Measurements from ENCODE around the gene RHOT2.

RHOT2 gene

GRCh38 chr16:681746-682427 is 14.0 kb downstream of the RHOT2 start:
- no peak overlapping the region for H3K27ac ChIP-seq (ENCODE audit: low read length)
- no peak overlapping the region for H3K4me3 ChIP-seq (ENCODE audit: low read length)
- H3K9ac ChIP-seq (ENCODE audit: low read length): no peak overlapping the region
- H3K9me3 ChIP-seq (ENCODE audit: control insufficient read depth, low read depth, low read length): no peaks in the 10 kb centered on the region
- no peaks in the 10 kb centered on the region for H3K27me3 ChIP-seq (ENCODE audit: control insufficient read depth, insufficient read depth, low read length)
- H3K36me3 ChIP-seq (ENCODE audit: control insufficient read depth, low read depth, low read length): peaks cover 15% of the 10 kb centered on the region
- H3K4me1 ChIP-seq (ENCODE audit: control insufficient read depth, low read depth, low read length): peaks cover 6% of the 10 kb centered on the region

DNA sequence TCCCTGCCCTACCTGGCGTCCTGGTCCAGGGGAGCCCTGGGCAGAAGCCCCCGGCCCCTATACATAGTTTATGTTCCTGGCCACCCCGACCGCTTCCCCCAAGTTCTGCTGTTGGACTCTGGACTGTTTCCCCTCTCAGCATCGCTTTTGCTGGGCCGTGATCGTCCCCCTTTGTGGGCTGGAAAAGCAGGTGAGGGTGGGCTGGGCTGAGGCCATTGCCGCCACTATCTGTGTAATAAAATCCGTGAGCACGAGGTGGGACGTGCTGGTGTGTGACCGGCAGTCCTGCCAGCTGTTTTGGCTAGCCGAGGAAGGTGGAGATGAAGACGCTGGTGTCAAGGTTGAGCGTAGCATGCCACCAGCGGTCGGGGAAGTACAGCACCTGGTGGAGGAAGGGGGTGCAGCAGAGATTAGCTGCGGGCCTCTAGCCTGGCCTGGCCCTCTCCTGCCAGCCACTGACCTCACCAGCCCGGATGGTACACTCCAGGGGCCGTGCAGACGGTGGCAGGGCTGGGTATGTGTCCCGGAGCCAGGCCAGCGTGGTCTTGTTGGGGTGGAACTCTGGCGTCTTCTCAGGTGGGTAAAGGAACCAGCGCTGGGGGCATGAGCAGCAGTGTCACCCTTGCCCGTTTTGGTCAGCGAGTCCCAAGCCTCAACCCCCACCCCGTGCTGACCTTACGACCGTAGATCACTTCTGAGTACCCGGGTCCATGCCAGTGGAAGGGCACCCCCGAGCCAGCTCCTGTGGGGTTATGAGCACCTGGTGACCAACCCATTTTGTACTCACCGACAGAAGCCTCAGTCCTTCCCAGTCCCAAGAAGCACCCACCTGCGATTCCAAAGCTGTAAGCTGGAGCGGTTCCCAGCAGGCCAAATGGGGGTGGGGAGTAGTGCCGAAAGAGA is 14.8 kb downstream of the RHOT2 start:
- H3K4me3 ChIP-seq (ENCODE audit: low read length): peak overlapping the region; percentile 72
- peaks cover 6% of the 10 kb centered on the region for H3K4me1 ChIP-seq (ENCODE audit: control insufficient read depth, low read depth, low read length)

GRCh38 chr16:683396-684070 is 15.6 kb downstream of the RHOT2 start:
- no peak overlapping the region for H3K27ac ChIP-seq (ENCODE audit: low read length)
- H3K4me3 ChIP-seq (ENCODE audit: low read length): peak overlapping the region; percentile 72
- H3K27me3 ChIP-seq (ENCODE audit: control insufficient read depth, insufficient read depth, low read length): no peaks in the 10 kb centered on the region
- peaks cover 6% of the 10 kb centered on the region for H3K4me1 ChIP-seq (ENCODE audit: control insufficient read depth, low read depth, low read length)
- H3K9me3 ChIP-seq (ENCODE audit: control insufficient read depth, low read depth, low read length): no peaks in the 10 kb centered on the region
- peaks cover 15% of the 10 kb centered on the region for H3K36me3 ChIP-seq (ENCODE audit: control insufficient read depth, low read depth, low read length)
- peak overlapping the region; percentile 68 for H3K9ac ChIP-seq (ENCODE audit: low read length)

More for the DNA sequence above, 14.8 kb downstream of the RHOT2 start:
- peaks cover 15% of the 10 kb centered on the region for H3K36me3 ChIP-seq (ENCODE audit: control insufficient read depth, low read depth, low read length)
- peak overlapping the region; percentile 68 for H3K9ac ChIP-seq (ENCODE audit: low read length)
- H3K9me3 ChIP-seq (ENCODE audit: control insufficient read depth, low read depth, low read length): no peaks in the 10 kb centered on the region
- H3K27me3 ChIP-seq (ENCODE audit: control insufficient read depth, insufficient read depth, low read length): no peaks in the 10 kb centered on the region
- H3K27ac ChIP-seq (ENCODE audit: low read length): no peak overlapping the region

GRCh38 chr16:684071-684794 is 16.3 kb downstream of the RHOT2 start, which contains the start of gene JMJD8:
TSS of gene JMJD8 (minus strand) at chr16:684334. CDS start at chr16:684319, 15 bp downstream.
- H3K9ac ChIP-seq (ENCODE audit: low read length): peak within 1 kb of the TSS; percentile 68
- H3K27me3 ChIP-seq (ENCODE audit: control insufficient read depth, insufficient read depth, low read length): no peaks in the 10 kb centered on the region
- no peak within 1 kb of the TSS for H3K27ac ChIP-seq (ENCODE audit: low read length)
- H3K4me3 ChIP-seq (ENCODE audit: low read length): peak within 1 kb of the TSS; percentile 72
- H3K4me1 ChIP-seq (ENCODE audit: control insufficient read depth, low read depth, low read length): peaks cover 6% of the 10 kb centered on the region
- peaks cover 15% of the 10 kb centered on the region for H3K36me3 ChIP-seq (ENCODE audit: control insufficient read depth, low read depth, low read length)
- no peaks in the 10 kb centered on the region for H3K9me3 ChIP-seq (ENCODE audit: control insufficient read depth, low read depth, low read length)

GRCh38 chr16:684961-685696 is 17.2 kb downstream of the RHOT2 start:
- peaks cover 6% of the 10 kb centered on the region for H3K4me1 ChIP-seq (ENCODE audit: control insufficient read depth, low read depth, low read length)
- H3K4me3 ChIP-seq (ENCODE audit: low read length): no peak overlapping the region
- no peak overlapping the region for H3K27ac ChIP-seq (ENCODE audit: low read length)
- peaks cover 15% of the 10 kb centered on the region for H3K36me3 ChIP-seq (ENCODE audit: control insufficient read depth, low read depth, low read length)
- no peaks in the 10 kb centered on the region for H3K27me3 ChIP-seq (ENCODE audit: control insufficient read depth, insufficient read depth, low read length)
- no peaks in the 10 kb centered on the region for H3K9me3 ChIP-seq (ENCODE audit: control insufficient read depth, low read depth, low read length)
- no peak overlapping the region for H3K9ac ChIP-seq (ENCODE audit: low read length)

- H3K9ac ChIP-seq (ENCODE audit: low read length): no peak overlapping the region
- H3K4me3 ChIP-seq (ENCODE audit: low read length): no peak overlapping the region
- peaks cover 15% of the 10 kb centered on the region for H3K36me3 ChIP-seq (ENCODE audit: control insufficient read depth, low read depth, low read length)
- peaks cover 3% of the 10 kb centered on the region for H3K27me3 ChIP-seq (ENCODE audit: control insufficient read depth, insufficient read depth, low read length)
- H3K4me1 ChIP-seq (ENCODE audit: control insufficient read depth, low read depth, low read length): peaks cover 6% of the 10 kb centered on the region
- H3K27ac ChIP-seq (ENCODE audit: low read length): no peak overlapping the region
- no peaks in the 10 kb centered on the region for H3K9me3 ChIP-seq (ENCODE audit: control insufficient read depth, low read depth, low read length)
Measured at GRCh38 chr16:685967-686366, 18.0 kb downstream of the RHOT2 start.

- no peaks in the 10 kb centered on the region for H3K4me1 ChIP-seq (ENCODE audit: control insufficient read depth, low read depth, low read length)
Measured at GRCh38 chr16:686459-687260, 18.7 kb downstream of the RHOT2 start.

DNA sequence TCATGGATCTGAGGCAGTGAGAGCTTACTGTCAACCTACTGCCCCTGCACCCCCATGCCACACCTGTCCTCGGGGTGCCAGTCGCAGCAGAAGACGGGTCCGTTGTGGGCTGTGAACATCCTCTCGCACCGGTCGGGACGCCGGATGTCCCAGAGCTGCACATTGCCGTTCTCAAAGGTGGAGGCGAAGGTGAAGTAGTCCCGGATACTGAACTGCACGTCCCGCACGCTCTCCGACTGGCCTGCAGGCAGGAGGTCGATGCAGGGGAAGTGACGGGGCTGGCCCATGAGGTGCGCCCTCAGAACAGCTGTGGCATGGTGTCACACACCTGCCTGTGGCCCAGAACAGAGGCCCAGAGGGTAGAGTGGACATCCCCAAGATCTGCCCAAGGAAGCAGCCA is 19.6 kb downstream of the RHOT2 start:
- no peaks in the 10 kb centered on the region for H3K4me1 ChIP-seq (ENCODE audit: control insufficient read depth, low read depth, low read length)

More at GRCh38 chr16:686459-687260, 18.7 kb downstream of the RHOT2 start:
- H3K36me3 ChIP-seq (ENCODE audit: control insufficient read depth, low read depth, low read length): peaks cover 11% of the 10 kb centered on the region
- no peak overlapping the region for H3K9ac ChIP-seq (ENCODE audit: low read length)
- no peak overlapping the region for H3K27ac ChIP-seq (ENCODE audit: low read length)
- H3K27me3 ChIP-seq (ENCODE audit: control insufficient read depth, insufficient read depth, low read length): peaks cover 10% of the 10 kb centered on the region
- H3K9me3 ChIP-seq (ENCODE audit: control insufficient read depth, low read depth, low read length): no peaks in the 10 kb centered on the region
- no peak overlapping the region for H3K4me3 ChIP-seq (ENCODE audit: low read length)

GRCh38 chr16:689175-689897 is 21.4 kb downstream of the RHOT2 start:
- Histone ChIP-seq H3K9me3 (ENCODE audit: control insufficient read depth, low read depth, low read length) (no peaks in the 10 kb centered on the region), H3K4me1 (ENCODE audit: control insufficient read depth, low read depth, low read length) (no peaks in the 10 kb centered on the region), H3K36me3 (ENCODE audit: control insufficient read depth, low read depth, low read length) (no peaks in the 10 kb centered on the region), H3K9ac (ENCODE audit: low read length) (peak overlapping the region; percentile 67), H3K27me3 (ENCODE audit: control insufficient read depth, insufficient read depth, low read length) (peaks cover 37% of the 10 kb centered on the region), H3K27ac (ENCODE audit: low read length) (no peak overlapping the region), H3K4me3 (ENCODE audit: low read length) (peak overlapping the region; percentile 86)

More for the DNA sequence above, 19.6 kb downstream of the RHOT2 start:
- Histone ChIP-seq H3K4me3 (ENCODE audit: low read length) (no peak overlapping the region), H3K9me3 (ENCODE audit: control insufficient read depth, low read depth, low read length) (no peaks in the 10 kb centered on the region), H3K9ac (ENCODE audit: low read length) (no peak overlapping the region), H3K27me3 (ENCODE audit: control insufficient read depth, insufficient read depth, low read length) (peaks cover 19% of the 10 kb centered on the region), H3K27ac (ENCODE audit: low read length) (no peak overlapping the region), H3K36me3 (ENCODE audit: control insufficient read depth, low read depth, low read length) (peaks cover 2% of the 10 kb centered on the region)
